ELF-1 (cell line): Measurements from ENCODE around the gene SLC13A3.

Source experiments
- DNase-seq: peaks from one replicate; pipeline ENCODE4 v3.0.0-alpha.2; 2016; ENCODE audit warnings: low read depth, low spot score

The SLC13A3 gene

DNA sequence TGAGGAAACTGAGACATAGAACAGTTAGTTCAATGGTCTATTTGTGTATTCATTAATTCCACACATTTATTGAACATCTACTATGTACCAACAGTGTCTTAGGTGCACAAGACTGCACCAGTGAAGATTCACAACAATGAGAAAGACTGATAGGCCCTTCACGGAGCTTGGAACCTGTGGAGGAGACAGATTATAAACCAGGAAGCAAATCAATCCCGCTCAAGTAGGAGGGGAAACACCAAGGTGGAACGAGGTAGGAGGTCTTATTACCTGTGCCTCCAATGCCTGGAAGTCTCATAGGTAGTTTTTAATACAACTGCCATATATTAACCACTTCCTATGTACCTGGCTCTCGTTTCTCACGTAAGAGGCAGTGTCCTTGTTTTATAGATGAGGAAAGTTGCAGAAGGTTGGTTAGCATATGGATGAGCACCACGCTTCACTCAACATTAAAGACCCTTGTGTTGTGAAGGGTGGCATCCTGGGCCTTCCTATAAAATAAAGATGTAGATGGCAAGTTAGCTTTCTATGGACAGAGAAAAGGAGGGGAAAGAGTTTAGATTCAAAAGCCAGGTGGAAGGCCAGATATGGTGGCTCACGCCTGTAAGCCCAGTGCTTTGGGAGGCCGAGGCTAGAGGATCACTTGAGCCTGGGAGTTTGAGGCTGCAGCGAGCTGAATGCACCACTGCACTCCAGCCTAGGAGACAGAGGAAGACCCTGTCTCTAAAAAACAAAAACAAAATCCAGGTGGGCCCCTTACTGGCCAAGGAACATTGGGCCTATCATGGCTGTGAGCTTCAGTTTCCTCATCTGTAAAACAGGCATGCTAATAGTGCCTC lies 45.1 kb downstream of the SLC13A3 start:
- DNase-seq = no peak

DNA sequence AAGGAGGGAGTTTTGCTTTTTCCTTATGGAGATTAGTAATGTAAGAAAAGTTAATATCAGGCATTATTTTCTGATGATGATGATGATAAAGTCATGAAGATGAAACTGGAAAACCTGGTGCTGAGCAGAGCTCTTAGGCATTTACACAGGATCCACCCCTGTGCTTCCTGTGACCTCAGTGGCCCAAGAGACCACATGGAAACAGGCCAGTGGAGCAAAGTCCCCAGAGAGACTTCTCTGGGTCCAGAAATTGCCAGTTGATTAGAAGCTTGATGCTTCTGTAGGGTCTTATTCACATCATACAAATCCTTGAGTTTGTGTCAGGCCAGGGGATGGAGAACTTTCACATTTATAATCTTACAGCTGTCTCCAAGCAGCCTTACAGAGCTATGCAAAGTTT lies 46.1 kb downstream of the SLC13A3 start:
- DNase-seq = no peak

DNA sequence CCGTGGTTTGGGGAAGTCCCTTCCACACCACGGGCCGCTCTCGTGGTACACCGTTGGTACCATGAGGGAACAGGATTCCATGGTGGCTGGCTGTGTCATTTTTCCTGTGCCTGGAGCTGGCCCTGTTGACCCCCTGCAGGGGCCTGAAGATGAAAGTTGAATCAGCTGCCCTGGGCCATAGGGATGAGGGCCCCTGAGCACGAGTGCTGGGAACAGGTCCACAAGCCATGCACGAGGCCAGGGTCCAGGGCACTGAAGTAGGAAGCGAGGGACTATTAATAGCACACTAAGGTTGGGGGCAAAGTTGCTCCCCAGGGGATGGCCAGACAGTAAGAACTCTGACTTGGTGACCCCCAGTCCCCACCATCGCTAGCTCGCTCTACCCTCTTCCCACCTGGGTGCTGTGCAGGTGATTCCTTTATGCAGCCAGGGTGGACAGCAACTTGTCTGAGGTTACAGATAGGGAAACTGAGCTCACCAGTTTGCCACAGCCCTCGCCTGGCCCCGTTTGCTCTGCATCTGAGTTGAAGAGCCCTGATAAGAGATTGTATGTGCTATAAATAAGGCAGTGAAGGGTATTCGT lies 46.6 kb downstream of the SLC13A3 start:
- DNase-seq = no peak

DNA sequence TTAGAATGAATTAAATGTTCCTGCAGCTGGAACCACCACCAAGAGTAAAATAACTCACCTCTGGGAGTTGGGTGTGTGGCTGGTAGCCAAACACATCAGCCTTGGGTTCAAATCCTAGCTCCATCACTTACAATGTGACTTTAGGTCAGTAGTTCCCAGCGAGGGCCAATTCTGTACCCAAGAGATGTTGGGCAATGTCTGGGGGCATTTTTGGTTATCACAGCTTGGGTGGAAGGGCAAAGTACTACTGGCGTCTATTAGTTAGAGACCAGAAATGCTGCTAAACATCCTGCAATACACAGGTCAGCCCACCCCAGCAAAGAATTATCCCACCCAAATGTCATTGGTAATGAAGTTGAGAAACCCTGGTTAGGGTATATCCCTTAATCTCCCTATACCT lies 48.8 kb downstream of the SLC13A3 start:
- DNase-seq = no peak

DNA sequence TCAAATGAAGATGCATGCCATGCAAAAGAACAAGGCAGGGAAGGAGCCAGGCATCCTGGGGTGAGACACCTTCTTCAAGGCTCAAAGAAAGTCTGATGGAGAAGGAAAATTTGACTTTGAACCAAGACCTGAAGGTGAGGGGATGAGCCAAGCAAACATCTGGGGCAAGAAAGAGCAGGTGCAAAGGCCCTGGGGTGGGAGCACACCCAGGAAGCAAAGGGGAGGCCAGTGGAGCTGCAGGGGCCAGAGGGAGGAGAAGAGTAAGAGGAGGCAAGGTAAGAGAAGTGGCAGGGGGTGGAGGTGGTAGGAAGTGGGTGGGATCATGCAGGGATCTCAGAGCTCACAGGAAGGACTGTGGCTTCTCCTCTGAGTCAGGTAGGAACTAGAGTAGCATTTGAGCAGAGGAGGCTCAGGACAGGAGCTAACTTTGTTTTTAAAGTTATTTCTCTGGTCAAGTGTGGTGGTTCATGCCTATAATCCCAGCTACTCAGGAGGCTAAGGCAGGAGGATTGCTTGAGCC lies 49.6 kb downstream of the SLC13A3 start:
- DNase-seq = no peak

DNA sequence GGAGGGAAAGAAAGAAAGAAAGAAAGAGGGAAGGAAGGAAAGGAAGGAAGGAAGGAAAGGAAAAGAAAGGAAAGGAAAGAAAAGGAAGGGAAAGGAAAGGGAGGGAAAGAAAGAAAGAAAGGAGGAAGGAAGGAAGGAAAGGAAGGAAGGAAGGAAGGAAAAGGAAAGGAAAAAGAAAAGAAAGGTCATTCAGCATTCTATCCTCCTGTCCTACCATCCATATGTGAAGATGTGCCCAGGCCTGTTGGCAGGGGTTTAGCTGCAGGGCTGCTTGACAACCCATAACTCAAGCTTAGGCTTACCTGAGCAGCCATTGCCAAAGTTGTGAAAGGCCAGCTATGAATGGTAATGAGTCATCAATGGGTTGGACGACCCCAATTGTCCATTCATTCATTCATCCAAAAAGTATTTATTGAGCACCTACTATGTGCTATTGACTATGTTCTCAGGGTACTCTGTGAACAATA lies 50.9 kb downstream of the SLC13A3 start:
- no peak for DNase-seq

DNA sequence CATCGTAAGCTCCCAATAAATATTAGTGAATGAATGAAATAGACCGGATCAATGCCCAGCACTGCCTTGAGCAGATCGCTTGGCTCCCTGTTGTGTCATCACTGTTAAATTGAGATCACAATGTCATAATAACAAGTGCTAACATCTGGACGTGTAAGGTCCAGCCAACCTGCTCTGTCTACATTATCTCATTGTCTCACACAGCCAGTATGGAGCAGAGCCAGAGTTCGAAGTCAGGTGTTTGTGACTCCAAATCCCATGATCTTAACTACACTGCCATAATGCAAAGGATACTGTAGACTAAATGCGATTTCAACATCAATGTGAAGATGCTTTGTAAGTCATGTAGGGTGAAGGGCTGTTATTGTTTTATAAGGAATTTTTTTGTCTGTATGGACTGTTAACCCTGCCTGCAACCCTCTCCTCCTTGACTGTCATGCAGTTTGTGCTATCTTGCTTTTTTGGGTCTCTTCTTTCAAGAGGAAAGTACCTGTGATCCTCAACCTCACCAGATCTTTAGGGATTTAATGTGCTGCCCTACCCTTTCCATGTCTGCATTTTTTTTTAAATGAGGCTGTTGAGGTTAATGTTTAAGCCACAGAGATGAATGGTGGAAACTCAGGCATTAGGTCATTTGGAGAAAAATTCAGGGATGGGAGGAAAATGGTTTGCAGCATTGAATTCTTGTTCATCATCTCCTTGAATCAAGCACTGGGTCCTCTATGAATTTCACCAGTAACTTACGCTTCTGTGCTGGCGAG lies 51.9 kb downstream of the SLC13A3 start:
- no peak for DNase-seq

DNA sequence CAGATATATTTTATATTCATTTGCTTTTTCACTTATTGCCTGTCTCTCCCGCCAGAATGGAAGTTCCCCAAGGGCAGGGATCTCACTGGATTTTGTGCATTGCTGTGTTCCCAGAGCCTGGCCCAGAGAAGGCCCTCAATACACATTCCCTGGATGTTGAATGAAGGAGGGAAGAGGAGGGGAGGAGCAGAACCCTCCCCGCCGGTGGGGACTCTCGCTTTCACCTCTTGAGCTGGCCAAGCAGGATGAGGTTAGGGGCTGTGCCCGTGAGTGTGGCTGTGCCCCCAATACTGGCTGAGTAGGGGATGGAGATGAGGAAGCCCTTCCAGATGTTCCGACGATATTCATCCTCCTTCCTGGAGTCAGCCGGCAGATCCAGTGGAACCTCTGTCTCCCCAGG lies 55.3 kb downstream of the SLC13A3 start:
- DNase-seq = peak; percentile 10

DNA sequence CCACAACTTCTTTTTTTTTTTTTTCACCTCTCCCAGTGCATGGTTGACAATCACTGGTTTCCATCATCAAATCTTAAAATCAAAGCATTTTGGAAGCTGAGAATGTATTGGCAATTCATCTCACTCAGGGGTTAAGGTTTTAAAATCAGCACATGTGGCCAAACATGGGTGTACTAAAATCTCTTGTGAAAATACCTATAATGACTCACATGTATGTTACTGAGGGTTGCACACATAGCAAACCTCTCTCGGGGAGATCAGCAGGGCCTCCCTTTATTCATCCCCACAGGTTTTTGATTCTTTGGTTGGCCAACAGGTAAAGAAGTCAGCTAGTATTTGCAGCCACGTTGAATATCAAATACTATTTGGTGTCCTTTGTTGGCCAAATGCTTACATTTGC lies 56.5 kb downstream of the SLC13A3 start:
- no peak for DNase-seq

DNA sequence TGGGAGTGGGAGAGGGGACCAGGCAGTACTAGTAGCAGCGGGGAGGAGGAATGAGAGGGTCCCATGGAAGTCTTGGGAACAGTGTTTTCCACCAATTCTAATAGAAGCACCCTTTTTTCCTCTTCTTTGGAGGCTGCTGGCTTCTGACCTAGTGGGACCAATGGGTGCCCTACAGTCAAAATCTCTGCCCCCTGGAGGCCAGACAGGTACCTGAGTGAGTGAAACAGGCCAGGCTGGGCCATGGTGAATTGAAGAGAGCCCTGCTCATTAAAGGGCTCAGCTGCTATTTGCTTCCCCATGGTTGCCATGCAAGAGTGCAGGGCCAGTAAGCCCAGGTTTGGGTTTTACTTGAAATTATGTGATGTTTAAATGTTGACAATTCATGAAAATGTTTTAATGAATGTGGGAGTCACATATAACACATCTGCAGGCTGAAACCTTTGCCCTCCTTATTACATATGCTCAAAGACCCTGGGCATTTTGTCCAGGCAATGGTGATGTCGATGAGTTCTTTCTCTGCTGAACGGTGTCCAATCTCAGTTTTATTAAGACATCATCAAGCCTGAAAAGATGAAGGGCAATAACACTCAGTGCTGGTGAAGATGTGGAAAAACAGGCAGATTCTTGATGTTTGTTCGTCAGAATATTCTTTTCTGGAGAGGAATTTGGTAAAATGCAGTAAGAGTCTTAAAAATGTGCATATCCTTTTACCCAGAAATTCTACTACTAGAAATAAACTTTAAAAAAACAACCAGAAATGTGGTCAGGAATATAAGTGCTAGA lies 58.5 kb downstream of the SLC13A3 start:
- peak; percentile 23 for DNase-seq

DNA sequence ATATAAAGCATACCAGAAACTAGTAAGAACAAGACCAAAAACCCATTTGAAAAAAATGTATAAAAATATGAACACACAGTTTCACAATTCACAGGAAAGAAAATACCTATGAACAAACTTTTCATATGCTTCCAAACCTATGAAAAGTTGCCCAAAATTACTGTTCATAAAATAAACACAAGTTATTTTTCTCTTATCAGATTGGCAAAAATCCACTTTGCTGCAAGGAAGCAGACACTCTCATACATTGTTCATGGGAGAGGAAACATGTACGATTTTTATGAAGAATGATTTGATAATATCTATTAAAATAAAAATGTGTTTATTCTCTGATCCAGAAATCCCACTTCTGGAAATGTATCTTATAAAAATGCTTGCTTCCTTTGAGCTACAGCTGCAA lies 60.8 kb downstream of the SLC13A3 start:
- no peak for DNase-seq

DNA sequence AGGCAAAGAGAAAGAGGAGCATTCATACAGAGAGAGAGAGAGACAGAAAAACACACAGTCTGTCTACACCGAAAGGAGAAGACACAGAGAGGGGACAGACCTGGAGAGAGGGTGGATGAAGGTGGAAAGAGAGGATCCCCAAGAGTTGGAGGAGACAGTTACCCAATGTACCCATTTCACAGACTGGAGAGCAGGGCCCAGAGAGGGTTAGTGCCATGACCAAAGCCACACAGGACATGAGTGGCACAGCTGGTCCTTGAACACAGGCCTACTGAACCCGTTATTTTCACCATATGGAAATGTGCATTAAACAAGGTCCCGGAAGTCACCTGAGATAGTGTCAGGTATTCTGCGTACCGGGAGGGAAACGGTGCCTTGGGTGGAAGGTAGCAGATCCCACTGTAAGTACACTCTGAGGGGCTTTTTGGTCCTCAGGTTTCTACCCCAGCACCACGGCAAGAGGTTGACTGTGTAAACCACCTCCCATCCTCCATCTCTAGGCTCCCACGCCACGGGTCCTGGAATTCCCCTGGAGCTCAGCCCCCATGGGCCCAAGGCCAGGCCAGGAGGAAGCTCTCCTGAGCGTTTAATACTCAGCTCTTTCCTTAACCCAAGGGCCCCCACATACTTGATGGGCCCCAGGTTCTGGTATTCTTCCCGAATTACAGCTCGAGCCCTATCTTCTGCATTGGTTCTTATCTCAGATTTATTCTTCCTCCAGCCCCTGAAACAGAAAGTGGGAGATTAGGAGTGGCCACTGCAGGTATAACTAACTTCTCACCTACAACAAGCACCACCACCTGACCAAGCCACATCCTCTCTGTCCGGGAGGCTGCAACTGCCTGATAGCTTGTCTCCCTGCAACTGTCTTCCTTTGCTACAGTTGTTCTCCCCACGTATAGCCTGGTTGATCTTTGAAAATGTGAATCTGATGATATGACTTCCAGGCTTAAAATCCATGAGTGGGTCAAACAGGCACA lies 62.4 kb downstream of the SLC13A3 start:
- DNase-seq = no peak

DNA sequence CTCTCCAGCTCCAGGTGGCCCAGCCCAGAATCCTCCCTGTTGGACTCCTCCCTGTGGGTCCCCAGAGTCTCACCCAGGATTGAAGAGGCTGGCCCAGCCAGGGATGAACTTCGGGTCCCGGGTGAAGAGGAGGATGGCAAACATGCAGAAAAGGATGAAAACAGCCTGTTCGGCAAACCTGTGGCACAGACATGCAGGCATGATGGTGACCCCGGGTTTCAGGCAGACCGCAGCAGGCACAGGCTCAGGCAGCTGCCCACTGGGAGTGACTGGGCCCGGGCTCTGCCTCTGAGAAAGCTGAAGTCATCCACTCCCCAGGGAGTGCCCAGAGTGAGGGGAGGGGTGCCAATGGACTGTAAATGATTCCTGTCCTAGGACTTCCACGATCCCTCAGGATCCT lies 63.3 kb downstream of the SLC13A3 start:
- DNase-seq = no peak

DNA sequence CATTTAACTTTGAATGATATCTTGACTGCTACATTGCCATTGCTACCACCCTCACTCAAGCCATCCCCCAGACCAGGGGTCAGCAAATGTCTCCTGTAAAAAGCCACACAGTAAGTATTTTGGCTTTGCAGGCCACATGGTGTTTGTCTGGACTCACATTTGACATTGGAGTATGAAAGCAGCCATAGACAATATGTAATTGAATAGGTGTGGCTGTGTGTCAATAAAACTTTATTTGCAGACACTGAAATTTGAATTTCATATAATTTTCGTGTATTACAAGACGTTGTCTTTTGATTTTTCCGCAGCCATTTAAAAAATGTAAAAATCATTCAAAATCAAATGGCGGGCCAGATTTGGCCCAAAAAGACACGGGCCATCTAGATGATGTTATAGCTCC lies 64.5 kb downstream of the SLC13A3 start:
- no peak for DNase-seq

DNA sequence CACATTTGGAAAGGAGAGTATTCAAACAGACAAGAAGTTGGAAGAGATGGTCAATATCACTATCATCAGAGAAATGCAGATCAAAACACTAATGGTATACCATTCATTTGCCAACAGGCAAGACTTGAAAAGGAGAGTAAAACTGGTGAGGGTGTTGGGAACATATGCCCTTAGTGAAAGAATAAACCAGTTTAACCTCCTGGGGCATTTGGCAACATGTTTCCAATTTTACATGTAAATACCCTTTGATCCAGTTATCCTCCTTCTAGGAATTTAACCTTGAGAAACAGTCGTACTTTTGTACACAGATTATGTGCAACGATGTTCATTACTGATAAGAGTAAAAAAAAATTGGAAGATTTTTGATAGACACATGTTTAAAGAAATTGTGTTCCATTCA lies 66.8 kb downstream of the SLC13A3 start:
- DNase-seq = no peak

DNA sequence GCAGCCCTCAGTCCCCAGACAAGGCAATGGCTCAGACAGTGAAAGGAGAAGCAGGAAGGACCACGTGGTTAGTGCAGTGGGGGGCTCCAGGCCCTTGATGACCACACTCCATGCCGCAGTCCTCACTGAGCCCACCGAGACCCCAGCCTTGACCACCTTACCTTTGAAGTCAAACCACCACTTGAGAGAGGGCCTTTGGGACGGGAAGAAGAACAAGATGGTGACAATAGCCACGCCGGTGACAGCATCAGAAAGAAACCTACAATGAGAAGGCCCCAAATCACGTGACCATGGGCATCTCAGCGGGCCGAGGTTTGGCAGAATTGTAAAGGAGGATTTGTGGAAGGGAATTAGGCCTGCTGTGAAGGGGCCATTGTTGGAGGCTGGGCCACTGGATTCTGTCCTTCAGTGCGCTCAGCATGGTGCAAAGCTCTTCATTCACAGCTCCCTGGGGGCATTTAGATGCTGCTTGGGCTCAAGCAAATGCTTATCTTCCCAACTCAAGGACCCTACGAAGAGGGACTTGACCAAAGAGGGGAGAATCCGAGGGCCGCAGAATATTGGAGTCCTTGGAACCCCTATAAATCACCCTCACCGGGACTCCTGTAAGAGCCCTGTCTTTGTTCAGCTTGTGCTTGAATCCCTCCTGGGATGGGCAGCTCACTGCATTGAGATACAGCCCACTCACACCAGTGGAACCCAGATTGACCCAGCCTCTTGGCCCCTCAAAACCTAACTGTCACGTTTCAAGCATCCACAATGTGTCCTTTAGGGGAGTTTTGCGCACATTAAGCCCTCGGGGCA lies 67.6 kb downstream of the SLC13A3 start:
- DNase-seq = peak; percentile 95

DNA sequence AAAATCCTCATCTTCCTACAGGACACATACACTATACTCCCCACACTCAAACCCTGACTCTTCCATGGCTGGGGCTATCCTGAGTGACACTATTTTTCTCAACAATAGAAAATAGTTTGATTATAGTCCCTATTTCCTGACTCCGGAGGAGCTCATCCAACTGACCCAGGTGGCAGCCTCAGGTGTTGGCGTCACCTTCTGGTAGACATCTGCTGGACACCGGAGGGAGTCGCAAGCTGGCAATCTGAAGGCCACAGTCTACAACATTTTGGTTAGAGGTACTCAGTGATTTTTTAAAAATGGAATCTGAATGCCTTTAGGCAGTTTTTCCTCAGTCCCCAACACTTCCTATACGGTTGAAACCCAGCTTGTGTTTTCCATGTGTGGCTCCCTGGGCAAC lies 68.6 kb downstream of the SLC13A3 start:
- no peak for DNase-seq

DNA sequence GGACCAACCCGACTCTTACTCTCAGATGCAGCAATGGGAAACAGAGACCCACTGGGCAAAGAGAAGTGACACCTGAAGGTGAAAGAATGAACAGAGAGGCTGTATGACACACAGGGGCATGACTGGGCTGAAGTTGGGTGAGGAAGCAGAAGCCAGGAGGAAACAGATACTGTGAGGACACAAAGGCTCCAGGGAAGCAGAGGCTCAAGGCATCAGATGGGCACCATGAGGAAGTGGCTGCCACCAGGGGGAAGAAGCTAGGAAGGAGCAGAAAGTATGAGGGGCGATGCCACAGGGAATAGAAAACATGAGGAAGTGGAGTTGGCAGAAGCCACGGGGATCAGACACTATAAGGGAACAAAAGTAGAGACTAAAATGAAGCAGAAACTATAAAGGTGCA lies 69.9 kb downstream of the SLC13A3 start:
- no peak for DNase-seq

DNA sequence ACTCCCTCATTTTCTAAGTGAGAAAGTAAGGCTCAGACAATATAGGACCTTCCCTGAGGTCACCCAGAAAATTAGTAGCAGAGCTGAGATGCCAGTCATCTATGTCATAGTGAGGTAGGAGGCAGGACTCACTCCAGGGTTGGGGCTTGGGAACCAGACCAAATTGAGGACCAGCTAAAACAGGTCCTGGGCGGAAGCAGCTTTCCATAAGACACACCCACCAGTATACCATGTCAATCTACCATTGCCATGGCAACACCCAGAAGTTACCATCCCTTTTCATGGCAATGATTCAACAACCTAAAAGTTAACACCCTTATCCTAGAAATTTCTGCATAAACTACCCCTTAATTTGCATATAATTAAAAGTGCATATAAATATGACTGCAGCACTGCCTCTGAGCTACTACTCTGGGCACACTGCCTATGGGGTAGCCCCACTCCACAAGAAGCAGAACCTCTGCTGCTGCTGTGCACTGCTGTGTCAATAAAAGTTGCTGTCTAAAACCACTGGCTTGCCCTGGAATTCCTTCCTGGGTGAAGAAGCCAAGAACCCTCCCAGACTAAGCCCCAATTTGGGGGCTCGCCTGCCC lies 70.5 kb downstream of the SLC13A3 start:
- DNase-seq = peak; percentile 19
